ENCODE data around the gene EEF1AKMT4. TPM values are rescaled to one million over a fixed set of nuclear protein-coding genes. Genes with fewer than 3 reads are reported as not detected.

EEF1AKMT4 gene
- total RNA-seq, 3 donors from 2014 or later: 2.8 to 5.0 (median 3.2) TPM

GRCh38 chr3:184296616-184297015 lies 47.1 kb downstream of the EEF1AKMT4 start:
- Histone ChIP-seq H3K9me3 (no peaks in the 10 kb centered on the region), H3K4me1 (ENCODE audit: low read depth) (peaks cover 11% of the 10 kb centered on the region), H3K36me3 (ENCODE audit: low read depth) (peaks cover 5% of the 10 kb centered on the region), H3K4me3 (no peak overlapping the region)
- intact Hi-C loops (cut with DNase I, micrococcal nuclease): no loop called here
- TF ChIP-seq CTCF (IDR thresholded peaks at IDR 0.05): no peak
- DNase-seq (no peak), ATAC-seq (no peak)

GRCh38 chr3:184298759-184299487 lies 49.5 kb downstream of the EEF1AKMT4 start, which contains the start of gene PSMD2:
Gene PSMD2 (plus strand): TSS chr3:184299241. CDS start chr3:184299267, 26 bp downstream.
- TF ChIP-seq CTCF (IDR thresholded peaks at IDR 0.05): no peak
- intact Hi-C loops (cut with DNase I, micrococcal nuclease): no loop called here
- ATAC-seq (peak; percentile 99), DNase-seq (peak; percentile 98 to 99 (median 99))
- H3K4me3 ChIP-seq: peak within 1 kb of the TSS; percentile 50
- H3K36me3 ChIP-seq (ENCODE audit: low read depth): peaks cover 15% of the 10 kb centered on the region
- peaks cover 11% of the 10 kb centered on the region for H3K4me1 ChIP-seq (ENCODE audit: low read depth)
- no peaks in the 10 kb centered on the region for H3K9me3 ChIP-seq

- Histone ChIP-seq H3K9me3 (no peaks in the 10 kb centered on the region), H3K36me3 (ENCODE audit: low read depth) (peaks cover 15% of the 10 kb centered on the region), H3K4me1 (ENCODE audit: low read depth) (peaks cover 11% of the 10 kb centered on the region), H3K4me3 (peak overlapping the region; percentile 50)
- no peak for TF ChIP-seq CTCF (IDR thresholded peaks at IDR 0.05)
- intact Hi-C loops (cut with DNase I, micrococcal nuclease): no loop called here
- peak; percentile 18 for ATAC-seq
- no peak for DNase-seq
Measured at GRCh38 chr3:184299488-184300377, 50.3 kb downstream of the EEF1AKMT4 start.

GRCh38 chr3:184300378-184300720 lies 50.9 kb downstream of the EEF1AKMT4 start:
- H3K4me1 ChIP-seq (ENCODE audit: low read depth): peaks cover 11% of the 10 kb centered on the region
- no peak for TF ChIP-seq CTCF (IDR thresholded peaks at IDR 0.05)
- H3K4me3 ChIP-seq: no peak overlapping the region
- ATAC-seq: no peak
- no peak for DNase-seq
- peaks cover 15% of the 10 kb centered on the region for H3K36me3 ChIP-seq (ENCODE audit: low read depth)
- no peaks in the 10 kb centered on the region for H3K9me3 ChIP-seq
- intact Hi-C loops (cut with DNase I, micrococcal nuclease): no loop called here

- no peak for TF ChIP-seq CTCF (IDR thresholded peaks at IDR 0.05)
- DNase-seq (no peak), ATAC-seq (peak; percentile 48)
- H3K4me1 ChIP-seq (ENCODE audit: low read depth): peaks cover 11% of the 10 kb centered on the region
- H3K9me3 ChIP-seq: no peaks in the 10 kb centered on the region
- H3K36me3 ChIP-seq (ENCODE audit: low read depth): peaks cover 30% of the 10 kb centered on the region
- H3K4me3 ChIP-seq: no peak overlapping the region
- intact Hi-C loops (cut with DNase I, micrococcal nuclease): no loop called here
Measured at GRCh38 chr3:184305577-184305976, 56.1 kb downstream of the EEF1AKMT4 start.

Measured in mucosa of descending colon (tissue), 3 donors.